ENCODE results near the gene ELMO1. TPM values are rescaled to one million over a fixed set of nuclear protein-coding genes. Genes with fewer than 3 reads are reported as not detected.

The ELMO1 gene
- total and polyA plus RNA-seq, 2 donors from 2014 or later = 6.0 to 35.4 TPM

GRCh38 chr7:37329940-37330339 is 118.7 kb downstream of the ELMO1 start:
- Histone ChIP-seq H3K4me3 (ENCODE audit: low read length in 3 of 3) (no peak overlapping the region), H3K36me3 (ENCODE audit: control insufficient read depth in 2 of 3, insufficient read depth in 3 of 3, low read length in 3 of 3) (no peaks in the 10 kb centered on the region), H3K9me3 (ENCODE audit: control insufficient read depth in 2 of 3, insufficient read depth in 1 of 3, low read length in 3 of 3) (no peaks in the 10 kb centered on the region), H3K9ac (ENCODE audit: low read length in 3 of 3) (no peak overlapping the region), H3K27me3 (ENCODE audit: control insufficient read depth, insufficient read depth, low read length) (no peaks in the 10 kb centered on the region), H3K4me1 (ENCODE audit: control insufficient read depth in 2 of 3, insufficient read depth in 2 of 3, low read depth in 1 of 3, low read length in 3 of 3) (no peaks in the 10 kb centered on the region), H3K27ac (ENCODE audit: low read depth in 2 of 2, low read length in 2 of 2) (no peak overlapping the region)
- TF ChIP-seq CTCF (IDR thresholded peaks at IDR 0.05; ENCODE audit: borderline replicate concordance, extremely low read depth, insufficient read depth) = no peak
- intact Hi-C loops (cut with DNase I) = no loop called here
- FAIRE-seq = no peak
- no peak for DNase-seq

GRCh38 chr7:37327288-37327687 is 121.4 kb downstream of the ELMO1 start:
- H3K9ac ChIP-seq (ENCODE audit: low read length in 3 of 3) = no peak overlapping the region
- no peak for FAIRE-seq

GRCh38 chr7:37323966-37324365 is 124.7 kb downstream of the ELMO1 start:
- FAIRE-seq (no peak), DNase-seq (no peak)
- Histone ChIP-seq H3K9ac (ENCODE audit: low read length in 3 of 3) (no peak overlapping the region), H3K4me1 (ENCODE audit: control insufficient read depth in 2 of 3, insufficient read depth in 2 of 3, low read depth in 1 of 3, low read length in 3 of 3) (no peaks in the 10 kb centered on the region), H3K27ac (ENCODE audit: low read depth in 2 of 2, low read length in 2 of 2) (no peak overlapping the region), H3K9me3 (ENCODE audit: control insufficient read depth in 2 of 3, insufficient read depth in 1 of 3, low read length in 3 of 3) (no peaks in the 10 kb centered on the region), H3K36me3 (ENCODE audit: control insufficient read depth in 2 of 3, insufficient read depth in 3 of 3, low read length in 3 of 3) (no peaks in the 10 kb centered on the region), H3K4me3 (ENCODE audit: low read length in 3 of 3) (no peak overlapping the region), H3K27me3 (ENCODE audit: control insufficient read depth, insufficient read depth, low read length) (no peaks in the 10 kb centered on the region)
- no peak for TF ChIP-seq CTCF (IDR thresholded peaks at IDR 0.05; ENCODE audit: borderline replicate concordance, extremely low read depth, insufficient read depth)
- intact Hi-C loops (cut with DNase I) = no loop called here

More at GRCh38 chr7:37327288-37327687, 121.4 kb downstream of the ELMO1 start:
- no peak for DNase-seq
- H3K36me3 ChIP-seq (ENCODE audit: control insufficient read depth in 2 of 3, insufficient read depth in 3 of 3, low read length in 3 of 3) = no peaks in the 10 kb centered on the region
- H3K9me3 ChIP-seq (ENCODE audit: control insufficient read depth in 2 of 3, insufficient read depth in 1 of 3, low read length in 3 of 3) = no peaks in the 10 kb centered on the region
- H3K4me3 ChIP-seq (ENCODE audit: low read length in 3 of 3) = no peak overlapping the region
- intact Hi-C loops (cut with DNase I) = no loop called here
- H3K27me3 ChIP-seq (ENCODE audit: control insufficient read depth, insufficient read depth, low read length) = no peaks in the 10 kb centered on the region
- H3K27ac ChIP-seq (ENCODE audit: low read depth in 2 of 2, low read length in 2 of 2) = no peak overlapping the region
- no peak for TF ChIP-seq CTCF (IDR thresholded peaks at IDR 0.05; ENCODE audit: borderline replicate concordance, extremely low read depth, insufficient read depth)
- no peaks in the 10 kb centered on the region for H3K4me1 ChIP-seq (ENCODE audit: control insufficient read depth in 2 of 3, insufficient read depth in 2 of 3, low read depth in 1 of 3, low read length in 3 of 3)

- intact Hi-C loops (cut with DNase I) = no loop called here
These were observed 125.8 kb downstream of the ELMO1 start for GRCh38 chr7:37322831-37323230.

More at GRCh38 chr7:37322831-37323230, 125.8 kb downstream of the ELMO1 start:
- no peak overlapping the region for H3K27ac ChIP-seq (ENCODE audit: low read depth in 2 of 2, low read length in 2 of 2)
- H3K9ac ChIP-seq (ENCODE audit: low read length in 3 of 3) = no peak overlapping the region
- DNase-seq (no peak), FAIRE-seq (no peak)
- no peaks in the 10 kb centered on the region for H3K4me1 ChIP-seq (ENCODE audit: control insufficient read depth in 2 of 3, insufficient read depth in 2 of 3, low read depth in 1 of 3, low read length in 3 of 3)
- TF ChIP-seq CTCF (IDR thresholded peaks at IDR 0.05; ENCODE audit: borderline replicate concordance, extremely low read depth, insufficient read depth) = no peak
- H3K27me3 ChIP-seq (ENCODE audit: control insufficient read depth, insufficient read depth, low read length) = no peaks in the 10 kb centered on the region
- no peak overlapping the region for H3K4me3 ChIP-seq (ENCODE audit: low read length in 3 of 3)
- no peaks in the 10 kb centered on the region for H3K9me3 ChIP-seq (ENCODE audit: control insufficient read depth in 2 of 3, insufficient read depth in 1 of 3, low read length in 3 of 3)
- H3K36me3 ChIP-seq (ENCODE audit: control insufficient read depth in 2 of 3, insufficient read depth in 3 of 3, low read length in 3 of 3) = no peaks in the 10 kb centered on the region

Data from kidney (tissue), 14 donors.